Measurements from ENCODE around the gene VEGFB.

The VEGFB gene

DNA sequence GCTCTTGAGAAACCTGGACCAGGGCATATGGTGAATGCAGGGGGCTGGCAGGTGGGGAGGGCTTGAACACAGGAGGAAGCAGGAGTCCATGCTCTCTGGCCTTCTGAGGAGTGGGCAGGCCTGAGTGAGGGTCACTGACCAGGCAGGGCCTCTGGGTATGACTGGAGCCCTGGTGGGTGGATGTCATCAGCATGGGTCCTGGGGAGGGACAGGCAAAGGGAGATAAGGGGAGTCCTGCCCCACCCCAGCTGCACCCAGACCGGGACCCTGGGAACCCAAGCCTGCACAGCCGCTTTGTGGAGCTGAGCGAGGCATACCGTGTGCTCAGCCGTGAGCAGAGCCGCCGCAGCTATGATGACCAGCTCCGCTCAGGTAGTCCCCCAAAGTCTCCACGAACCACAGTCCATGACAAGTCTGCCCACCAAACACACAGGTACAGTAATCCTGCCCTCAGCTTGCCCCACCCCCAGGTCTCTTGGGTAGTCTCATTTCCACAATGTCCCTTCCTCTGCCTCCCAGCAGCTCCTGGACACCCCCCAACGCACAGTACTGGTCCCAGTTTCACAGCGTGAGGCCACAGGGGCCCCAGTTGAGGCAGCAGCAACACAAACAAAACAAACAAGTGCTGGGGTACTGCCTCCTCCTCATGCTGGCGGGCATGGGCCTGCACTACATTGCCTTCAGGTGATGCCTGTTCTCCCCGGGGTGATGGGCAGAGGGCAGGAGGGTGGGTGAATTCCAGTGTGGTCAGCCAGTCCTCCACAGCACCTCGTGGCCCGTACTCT lies 2.0 kb upstream of the VEGFB start:
- no peak for TF ChIP-seq TAF1 (IDR thresholded peaks at IDR 0.05; ENCODE audit: low read depth)
- TF ChIP-seq FOXM1 (IDR thresholded peaks at IDR 0.05; ENCODE audit: borderline replicate concordance, low read depth), result no peak
- TF ChIP-seq NFIC (IDR thresholded peaks at IDR 0.05), result no peak
- no peak for TF ChIP-seq CEBPB (IDR thresholded peaks at IDR 0.05)
- TF ChIP-seq RAD21 (IDR thresholded peaks at IDR 0.05; ENCODE audit: low read depth), result no peak
- TF ChIP-seq TCF12 (IDR thresholded peaks at IDR 0.05; ENCODE audit: low read depth), result no peak
- no peak for TF ChIP-seq TEAD4 (IDR thresholded peaks at IDR 0.05)
- TF ChIP-seq EP300 (IDR thresholded peaks at IDR 0.05; ENCODE audit: borderline replicate concordance), result no peak
- TF ChIP-seq, protein P1, sequence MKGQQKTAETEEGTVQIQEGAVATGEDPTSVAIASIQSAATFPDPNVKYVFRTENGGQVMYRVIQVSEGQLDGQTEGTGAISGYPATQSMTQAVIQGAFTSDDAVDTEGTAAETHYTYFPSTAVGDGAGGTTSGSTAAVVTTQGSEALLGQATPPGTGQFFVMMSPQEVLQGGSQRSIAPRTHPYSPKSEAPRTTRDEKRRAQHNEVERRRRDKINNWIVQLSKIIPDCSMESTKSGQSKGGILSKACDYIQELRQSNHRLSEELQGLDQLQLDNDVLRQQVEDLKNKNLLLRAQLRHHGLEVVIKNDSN (IDR thresholded peaks at IDR 0.05), result no peak
- TF ChIP-seq CREB1 (IDR thresholded peaks at IDR 0.05; ENCODE audit: low read depth), result no peak

DNA sequence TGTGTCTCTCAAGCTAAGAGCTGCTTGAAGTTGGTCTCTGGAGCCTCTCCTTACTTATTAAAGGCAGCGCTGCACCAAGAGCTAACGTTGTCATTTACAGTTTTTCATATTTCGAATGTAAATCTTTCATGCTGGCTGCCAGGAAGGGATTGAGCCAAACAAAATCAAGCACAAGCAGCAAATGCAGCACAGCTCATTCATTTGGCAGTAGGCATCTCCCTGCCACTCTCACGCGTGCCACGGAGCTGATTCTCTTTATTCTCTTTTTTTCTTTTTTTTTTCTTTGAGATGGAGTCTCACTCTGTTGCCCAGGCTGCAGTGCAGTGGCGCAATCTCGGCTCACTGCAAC lies 1.4 kb upstream of the VEGFB start:
- no peak for TF ChIP-seq EGR1 (IDR thresholded peaks at IDR 0.05)
- no peak for TF ChIP-seq CREB1 (IDR thresholded peaks at IDR 0.05; ENCODE audit: low read depth)
- TF ChIP-seq FOXM1 (IDR thresholded peaks at IDR 0.05; ENCODE audit: borderline replicate concordance, low read depth), result no peak
- no peak for TF ChIP-seq CEBPB (IDR thresholded peaks at IDR 0.05)
- TF ChIP-seq YY1 (IDR thresholded peaks at IDR 0.05; ENCODE audit: low read depth), result no peak
- TF ChIP-seq, protein P2, sequence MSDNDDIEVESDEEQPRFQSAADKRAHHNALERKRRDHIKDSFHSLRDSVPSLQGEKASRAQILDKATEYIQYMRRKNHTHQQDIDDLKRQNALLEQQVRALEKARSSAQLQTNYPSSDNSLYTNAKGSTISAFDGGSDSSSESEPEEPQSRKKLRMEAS (IDR thresholded peaks at IDR 0.05), result no peak
- no peak for TF ChIP-seq TCF12 (IDR thresholded peaks at IDR 0.05; ENCODE audit: low read depth)
- no peak for TF ChIP-seq EP300 (IDR thresholded peaks at IDR 0.05; ENCODE audit: borderline replicate concordance)
- TF ChIP-seq ZBTB7A (IDR thresholded peaks at IDR 0.05; ENCODE audit: low read depth), result no peak
- no peak for TF ChIP-seq TAF1 (IDR thresholded peaks at IDR 0.05; ENCODE audit: low read depth)
- TF ChIP-seq, protein P3, sequence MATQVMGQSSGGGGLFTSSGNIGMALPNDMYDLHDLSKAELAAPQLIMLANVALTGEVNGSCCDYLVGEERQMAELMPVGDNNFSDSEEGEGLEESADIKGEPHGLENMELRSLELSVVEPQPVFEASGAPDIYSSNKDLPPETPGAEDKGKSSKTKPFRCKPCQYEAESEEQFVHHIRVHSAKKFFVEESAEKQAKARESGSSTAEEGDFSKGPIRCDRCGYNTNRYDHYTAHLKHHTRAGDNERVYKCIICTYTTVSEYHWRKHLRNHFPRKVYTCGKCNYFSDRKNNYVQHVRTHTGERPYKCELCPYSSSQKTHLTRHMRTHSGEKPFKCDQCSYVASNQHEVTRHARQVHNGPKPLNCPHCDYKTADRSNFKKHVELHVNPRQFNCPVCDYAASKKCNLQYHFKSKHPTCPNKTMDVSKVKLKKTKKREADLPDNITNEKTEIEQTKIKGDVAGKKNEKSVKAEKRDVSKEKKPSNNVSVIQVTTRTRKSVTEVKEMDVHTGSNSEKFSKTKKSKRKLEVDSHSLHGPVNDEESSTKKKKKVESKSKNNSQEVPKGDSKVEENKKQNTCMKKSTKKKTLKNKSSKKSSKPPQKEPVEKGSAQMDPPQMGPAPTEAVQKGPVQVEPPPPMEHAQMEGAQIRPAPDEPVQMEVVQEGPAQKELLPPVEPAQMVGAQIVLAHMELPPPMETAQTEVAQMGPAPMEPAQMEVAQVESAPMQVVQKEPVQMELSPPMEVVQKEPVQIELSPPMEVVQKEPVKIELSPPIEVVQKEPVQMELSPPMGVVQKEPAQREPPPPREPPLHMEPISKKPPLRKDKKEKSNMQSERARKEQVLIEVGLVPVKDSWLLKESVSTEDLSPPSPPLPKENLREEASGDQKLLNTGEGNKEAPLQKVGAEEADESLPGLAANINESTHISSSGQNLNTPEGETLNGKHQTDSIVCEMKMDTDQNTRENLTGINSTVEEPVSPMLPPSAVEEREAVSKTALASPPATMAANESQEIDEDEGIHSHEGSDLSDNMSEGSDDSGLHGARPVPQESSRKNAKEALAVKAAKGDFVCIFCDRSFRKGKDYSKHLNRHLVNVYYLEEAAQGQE (IDR thresholded peaks at IDR 0.05; ENCODE audit: low read depth), result no peak
- no peak for TF ChIP-seq RAD21 (IDR thresholded peaks at IDR 0.05; ENCODE audit: low read depth)
- TF ChIP-seq NFIC (IDR thresholded peaks at IDR 0.05), result no peak
- TF ChIP-seq, protein P1 (IDR thresholded peaks at IDR 0.05), result no peak
- TF ChIP-seq TEAD4 (IDR thresholded peaks at IDR 0.05), result no peak

DNA sequence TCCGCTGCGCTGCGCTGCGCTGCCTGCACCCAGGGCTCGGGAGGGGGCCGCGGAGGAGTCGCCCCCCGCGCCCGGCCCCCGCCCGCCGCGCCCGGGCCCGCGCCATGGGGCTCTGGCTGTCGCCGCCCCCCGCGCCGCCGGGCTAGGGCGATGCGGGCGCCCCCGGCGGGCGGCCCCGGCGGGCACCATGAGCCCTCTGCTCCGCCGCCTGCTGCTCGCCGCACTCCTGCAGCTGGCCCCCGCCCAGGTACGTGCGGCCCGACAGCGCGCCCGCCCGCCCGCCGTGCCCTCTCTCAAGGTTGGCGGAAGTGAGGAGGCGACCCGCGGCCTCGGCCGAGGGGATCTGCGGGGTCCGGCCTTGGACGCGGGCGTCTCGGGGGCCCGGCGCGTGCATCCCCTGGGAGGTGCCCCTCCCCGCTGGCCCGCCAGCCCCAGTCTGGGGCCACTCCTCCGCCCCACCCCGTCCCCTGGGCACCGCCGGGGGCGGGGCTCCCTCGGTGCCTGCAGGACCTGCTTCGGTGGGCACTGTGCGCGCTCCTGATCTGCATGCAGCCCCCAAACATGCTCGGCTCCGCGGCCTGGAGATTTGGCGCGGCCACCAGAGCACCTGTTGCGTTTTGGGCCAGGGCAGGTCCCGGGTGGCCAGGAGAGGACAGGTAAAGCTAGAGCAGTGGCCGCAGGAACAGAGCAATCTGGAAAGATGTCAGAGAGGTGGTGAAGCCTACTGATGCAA lies 429 bp downstream of the VEGFB start:
- TF ChIP-seq ZBTB7A (IDR thresholded peaks at IDR 0.05; ENCODE audit: low read depth) (0 out of 2 replicates have a peak, but pooled peaks have one; percentile 25), TAF1 (IDR thresholded peaks at IDR 0.05; ENCODE audit: low read depth) (0 out of 2 replicates have a peak, but pooled peaks have one; percentile 9), EP300 (IDR thresholded peaks at IDR 0.05; ENCODE audit: borderline replicate concordance) (peak; percentile 9; the same call in 1 of the 2 replicates), TEAD4 (IDR thresholded peaks at IDR 0.05) (no peak)
- TF ChIP-seq, protein P2 (IDR thresholded peaks at IDR 0.05), result no peak

DNA sequence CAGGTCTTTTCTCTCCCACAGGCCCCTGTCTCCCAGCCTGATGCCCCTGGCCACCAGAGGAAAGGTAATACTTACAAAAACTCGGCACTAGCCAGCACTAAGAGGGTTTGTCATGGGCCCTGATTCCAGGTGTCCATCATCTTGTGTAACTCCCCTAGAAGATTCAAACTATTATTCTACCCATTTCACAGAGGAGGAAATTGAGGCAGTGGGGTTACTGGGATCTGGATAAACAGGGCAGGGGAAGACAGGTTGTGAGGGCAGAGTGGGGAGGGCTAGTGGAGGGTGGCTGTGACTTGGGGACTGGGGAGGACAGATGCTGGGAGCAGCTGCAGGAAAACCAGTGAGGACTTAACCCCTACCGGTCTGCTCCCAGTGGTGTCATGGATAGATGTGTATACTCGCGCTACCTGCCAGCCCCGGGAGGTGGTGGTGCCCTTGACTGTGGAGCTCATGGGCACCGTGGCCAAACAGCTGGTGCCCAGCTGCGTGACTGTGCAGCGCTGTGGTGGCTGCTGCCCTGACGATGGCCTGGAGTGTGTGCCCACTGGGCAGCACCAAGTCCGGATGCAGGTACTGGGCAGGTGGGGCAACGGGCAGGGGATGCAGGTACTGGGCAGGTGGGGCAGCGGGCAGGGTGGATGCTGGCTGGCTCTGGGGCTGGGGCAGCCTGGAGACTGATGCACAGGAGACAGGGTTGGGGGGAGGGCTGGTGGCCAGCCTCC lies 1.2 kb downstream of the VEGFB start:
- TF ChIP-seq EGR1 (IDR thresholded peaks at IDR 0.05), result no peak
- TF ChIP-seq FOXM1 (IDR thresholded peaks at IDR 0.05; ENCODE audit: borderline replicate concordance, low read depth), result no peak
- no peak for TF ChIP-seq ZBTB7A (IDR thresholded peaks at IDR 0.05; ENCODE audit: low read depth)
- TF ChIP-seq RAD21 (IDR thresholded peaks at IDR 0.05; ENCODE audit: low read depth), result no peak
- TF ChIP-seq CREB1 (IDR thresholded peaks at IDR 0.05; ENCODE audit: low read depth), result no peak
- TF ChIP-seq, protein P3 (IDR thresholded peaks at IDR 0.05; ENCODE audit: low read depth), result no peak
- TF ChIP-seq TAF1 (IDR thresholded peaks at IDR 0.05; ENCODE audit: low read depth), result no peak
- TF ChIP-seq, protein P1 (IDR thresholded peaks at IDR 0.05), result no peak
- TF ChIP-seq TEAD4 (IDR thresholded peaks at IDR 0.05), result no peak
- TF ChIP-seq EP300 (IDR thresholded peaks at IDR 0.05; ENCODE audit: borderline replicate concordance), result no peak
- no peak for TF ChIP-seq NFIC (IDR thresholded peaks at IDR 0.05)
- TF ChIP-seq CEBPB (IDR thresholded peaks at IDR 0.05), result no peak
- TF ChIP-seq, protein P2 (IDR thresholded peaks at IDR 0.05), result no peak
- no peak for TF ChIP-seq TCF12 (IDR thresholded peaks at IDR 0.05; ENCODE audit: low read depth)
- TF ChIP-seq YY1 (IDR thresholded peaks at IDR 0.05; ENCODE audit: low read depth), result no peak
